AG09319 (cell line): Measurements from ENCODE around the gene LMOD2.
A peak's percentile ranks its signal among the peaks of the same experiment; 100 is the strongest.
"Not testable (repeated sequence)": the region's sequence is repeated elsewhere in the genome, so short reads cannot be mapped to it uniquely, and the experiment has no call there.

Experiments used
- DNase-seq: peaks from one replicate; pipeline ENCODE4 v3.0.0-alpha.2; 2010; ENCODE audit warnings: low read depth; ENCODE audit errors: extremely low read depth
- CTCF ChIP-seq: IDR thresholded peaks from 2 replicates; pipeline ENCODE4 v1.5.1; 2011; ENCODE audit warnings: low read depth, mild to moderate bottlenecking, inconsistent platforms, low read length, moderate library complexity

LMOD2 gene

GRCh38 chr7:123629281-123629680 is 26.4 kb upstream of the LMOD2 start:
- DNase-seq = no peak
- TF ChIP-seq CTCF = no peak

DNA sequence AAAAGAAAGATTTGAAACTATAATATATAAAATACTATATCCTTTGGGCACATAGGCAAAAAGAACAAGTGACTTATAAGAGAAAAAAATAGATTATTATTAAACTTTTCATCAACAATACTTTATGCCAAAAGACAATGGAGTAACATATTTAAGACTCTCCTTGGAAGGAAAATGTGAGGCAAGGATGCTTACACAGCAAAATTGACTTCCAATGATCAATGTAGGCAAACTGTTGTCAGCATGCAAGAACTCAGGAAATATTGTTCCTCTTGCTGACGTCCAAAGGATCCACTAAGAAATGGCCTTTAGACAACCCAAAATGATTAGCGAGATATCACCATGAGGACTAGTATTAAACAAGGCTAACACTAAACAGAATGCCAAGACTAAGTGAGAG is 22.9 kb upstream of the LMOD2 start:
- TF ChIP-seq CTCF = no peak

GRCh38 chr7:123633553-123633952 is 22.1 kb upstream of the LMOD2 start:
- peak; percentile 15 for DNase-seq
- no peak for TF ChIP-seq CTCF

More for the DNA sequence above, 22.9 kb upstream of the LMOD2 start:
- no peak for DNase-seq

DNA sequence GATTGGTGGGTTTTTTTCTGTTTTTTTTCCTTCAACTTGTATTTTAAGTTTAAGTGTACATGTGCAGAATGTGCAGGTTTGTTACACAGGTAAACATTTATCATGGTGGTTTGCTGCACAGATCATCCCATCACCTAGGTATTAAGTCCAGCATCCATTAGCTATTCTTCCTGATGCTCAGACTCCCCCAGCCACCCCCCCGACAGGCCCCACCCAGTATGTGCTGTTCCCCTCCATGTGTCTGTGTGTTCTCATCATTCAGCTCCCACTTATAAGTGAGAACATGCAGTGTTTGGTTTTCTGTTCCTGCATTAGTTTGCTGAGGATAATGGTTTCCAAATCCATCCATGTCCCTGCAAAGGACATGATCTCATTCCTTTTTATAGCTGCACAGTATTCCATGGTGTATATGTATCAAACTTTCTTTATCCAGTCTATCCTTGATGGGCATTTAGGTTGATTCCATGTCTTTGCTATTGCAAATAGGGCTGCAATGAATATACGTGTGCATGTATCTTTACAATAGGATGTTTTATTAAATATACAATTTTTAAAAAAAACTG is 21.6 kb upstream of the LMOD2 start:
- not testable (repeated sequence) for DNase-seq

GRCh38 chr7:123635551-123636359 is 19.9 kb upstream of the LMOD2 start:
- DNase-seq = no peak
- peak; percentile 62 for TF ChIP-seq CTCF

DNA sequence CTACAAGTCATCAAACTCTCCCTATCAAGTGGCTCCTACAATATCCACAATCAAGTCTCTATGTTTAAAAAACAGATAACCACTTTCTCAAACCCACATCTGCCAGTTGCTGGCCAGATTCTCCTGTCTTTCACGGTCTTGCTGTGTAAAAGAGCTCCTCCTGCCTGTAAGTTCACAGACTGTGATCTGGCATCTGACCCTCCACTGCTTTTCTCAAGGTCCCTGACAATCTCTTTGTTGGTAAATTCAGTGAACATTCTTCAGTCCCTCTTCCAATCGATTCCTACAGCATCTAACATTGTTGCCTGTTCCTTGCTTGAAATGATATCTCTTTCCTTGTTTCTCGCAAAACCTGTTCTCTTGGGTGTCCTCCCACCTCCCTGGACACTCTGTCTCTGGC is 18.5 kb upstream of the LMOD2 start:
- no peak; the same call in 1 of the 2 replicates for TF ChIP-seq CTCF

GRCh38 chr7:123637878-123638277 is 17.8 kb upstream of the LMOD2 start:
- no peak for TF ChIP-seq CTCF
- DNase-seq = no peak

More for the DNA sequence above, 18.5 kb upstream of the LMOD2 start:
- no peak for DNase-seq

DNA sequence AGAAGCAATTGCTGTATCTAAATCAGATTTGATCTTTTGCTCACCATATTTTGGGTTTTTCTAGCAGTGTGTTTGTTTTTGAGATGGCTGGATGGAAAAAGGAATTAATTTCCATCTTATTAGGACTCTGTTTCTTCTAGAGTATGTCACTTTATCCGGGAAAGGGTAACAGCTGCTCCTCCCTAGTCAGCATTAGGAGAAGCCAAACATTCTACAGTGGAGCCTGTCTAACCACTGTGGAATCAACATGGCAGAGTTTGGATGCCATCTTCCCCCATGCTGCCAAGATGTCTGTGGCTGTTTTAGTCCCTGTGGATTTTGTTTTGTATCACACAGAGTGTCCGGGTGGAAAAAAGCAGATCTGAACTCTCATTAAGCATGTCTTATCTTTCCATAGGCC is 16.0 kb upstream of the LMOD2 start:
- DNase-seq = no peak
- no peak for TF ChIP-seq CTCF
